Stimulated activated CD4-positive, alpha-beta T cell treated with anti-CD3 and anti-CD28 coated beads, Interleukin-1b, Interleukin-23, amount 100 ng/mL, for 48 hours (primary cell): Measurements from ENCODE around the gene CFAP46.
"Not testable (repeated sequence)": the region's sequence is repeated elsewhere in the genome, so short reads cannot be mapped to it uniquely, and the experiment has no call there.

Experiments used
- DNase-seq: peaks from one replicate; pipeline ENCODE4 v3.0.0-alpha.2; 2020

The CFAP46 gene

DNA sequence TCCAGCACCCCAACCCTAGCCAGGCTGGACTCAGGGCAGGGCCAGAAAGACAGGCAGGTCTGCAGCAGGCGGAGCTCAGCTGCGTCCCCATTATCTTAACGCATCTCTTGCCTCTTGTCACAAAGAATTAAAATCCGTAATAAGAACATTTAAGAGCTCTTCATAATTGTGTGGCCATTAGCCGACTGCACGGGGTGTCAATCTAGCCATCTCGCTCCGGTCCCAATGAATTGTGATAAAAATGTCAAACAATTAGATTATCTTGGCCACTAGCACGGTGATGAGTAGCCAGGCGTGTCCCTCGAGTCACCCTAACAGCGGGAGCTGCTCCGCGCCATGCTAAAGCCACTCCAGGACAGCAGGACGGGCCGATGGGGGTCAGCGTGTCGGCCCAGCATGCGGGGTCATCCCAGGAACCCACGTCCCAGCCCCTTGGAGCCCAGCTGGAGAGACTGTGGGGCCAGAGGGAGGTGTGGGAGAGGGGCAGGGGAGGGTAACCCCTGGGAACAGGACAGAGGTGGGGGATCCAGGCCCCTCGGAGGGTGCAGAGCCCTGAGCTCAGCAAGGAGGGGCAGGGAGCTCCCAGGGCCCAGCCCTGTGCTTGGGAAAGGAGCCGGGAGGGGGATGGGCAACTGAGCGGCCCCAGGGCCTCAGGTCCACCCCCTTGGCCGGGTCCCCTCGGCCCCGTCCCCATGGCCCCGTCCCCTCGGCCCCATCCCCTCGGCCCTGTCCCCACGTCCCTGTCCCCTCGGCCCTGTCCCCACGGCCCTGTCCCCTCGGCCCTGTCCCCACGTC, 138.8 kb downstream of the CFAP46 start:
- DNase-seq, result no peak

DNA sequence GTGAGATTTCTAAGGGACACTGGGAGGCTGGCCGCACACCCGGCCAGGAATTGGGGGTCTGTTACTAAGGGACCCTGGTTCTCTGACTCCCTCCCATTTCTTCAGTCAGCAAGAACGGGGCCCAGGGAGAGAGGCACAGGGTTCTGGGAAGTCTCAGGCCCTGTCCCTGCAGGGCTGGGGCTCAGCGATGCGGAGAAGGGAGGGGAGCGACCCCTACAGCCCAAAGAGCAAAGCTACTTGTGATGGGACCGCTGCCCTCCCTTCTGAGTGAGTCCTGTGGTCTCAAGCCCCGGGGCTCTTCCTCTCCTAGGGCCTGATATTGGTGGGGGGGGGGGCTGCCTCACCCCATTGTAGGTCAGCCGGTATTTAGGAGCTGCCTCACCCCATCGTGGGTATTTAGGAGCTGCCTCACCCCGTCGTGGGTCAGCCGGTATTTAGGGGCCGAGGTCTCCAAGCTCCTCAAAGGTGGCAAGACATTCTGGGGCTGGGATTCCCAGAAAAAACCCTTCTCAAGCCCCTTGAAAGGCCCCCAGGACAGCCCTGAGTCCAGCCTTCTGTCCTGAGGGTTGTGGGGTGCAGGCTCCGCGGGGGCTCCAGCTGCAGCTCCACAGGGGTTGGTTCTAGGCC, 139.6 kb downstream of the CFAP46 start:
- no peak for DNase-seq

DNA sequence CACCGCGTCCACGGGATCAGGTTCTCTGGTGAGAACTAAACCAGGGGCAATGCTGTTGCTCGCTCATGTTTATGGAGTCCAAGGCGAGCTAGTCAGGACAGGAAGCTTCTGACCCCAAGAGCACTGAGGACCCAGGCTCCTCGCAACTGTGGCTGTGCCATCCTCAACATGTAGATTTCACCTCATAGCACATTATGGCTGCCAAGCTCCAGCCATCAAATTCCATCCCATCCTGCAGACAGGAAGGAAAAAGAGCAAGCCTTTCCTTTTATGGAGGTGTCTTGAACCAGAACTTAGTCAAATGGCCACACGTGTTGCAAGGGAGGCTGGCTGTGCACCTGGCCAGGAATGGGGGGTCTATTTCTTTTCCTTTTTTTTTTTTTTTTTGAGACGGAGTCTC, 140.3 kb downstream of the CFAP46 start:
- no peak for DNase-seq

DNA sequence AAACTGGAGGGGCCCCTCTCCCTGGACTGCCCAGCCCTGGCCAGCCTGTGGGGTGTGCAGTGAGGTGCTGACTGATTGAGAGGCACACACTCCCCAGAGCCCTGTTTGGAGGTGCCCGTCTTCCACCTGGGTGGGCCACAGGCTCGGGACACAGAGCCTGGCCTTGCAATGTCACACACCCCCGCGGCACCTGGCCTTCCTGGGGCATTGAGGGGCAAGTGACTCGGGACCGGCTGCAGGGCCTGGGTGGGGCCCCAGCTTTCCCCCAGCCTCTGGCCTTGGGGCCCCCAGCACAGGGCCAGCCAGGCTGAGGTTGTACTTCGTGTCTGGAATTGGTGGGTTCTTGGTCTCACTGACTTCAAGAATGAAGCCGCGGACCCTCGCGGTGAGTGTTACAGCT, 142.5 kb downstream of the CFAP46 start:
- DNase-seq, result no peak

GRCh38 chr10:132798876-132799275, 143.5 kb downstream of the CFAP46 start:
- no peak for DNase-seq

DNA sequence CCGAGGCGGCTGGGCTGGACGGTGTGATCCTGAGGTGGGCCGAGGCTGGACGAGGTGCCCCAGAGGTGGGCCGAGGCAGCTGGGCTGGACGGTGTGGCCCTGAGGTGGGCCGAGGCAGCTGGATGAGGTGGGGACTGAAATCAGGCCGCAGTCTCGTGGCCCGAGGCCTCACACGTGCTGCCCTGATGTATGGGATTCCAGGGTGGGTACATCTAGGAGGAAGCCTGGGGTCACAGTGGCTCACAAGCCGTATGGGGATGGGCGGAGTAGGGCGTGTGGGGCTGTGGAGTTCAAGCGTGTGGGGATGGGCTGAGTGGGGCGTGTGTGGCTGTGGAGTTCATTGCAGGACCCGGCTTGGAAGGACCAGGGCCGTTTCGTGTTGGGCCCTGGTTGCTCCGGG, 144.0 kb downstream of the CFAP46 start:
- DNase-seq, result no peak

DNA sequence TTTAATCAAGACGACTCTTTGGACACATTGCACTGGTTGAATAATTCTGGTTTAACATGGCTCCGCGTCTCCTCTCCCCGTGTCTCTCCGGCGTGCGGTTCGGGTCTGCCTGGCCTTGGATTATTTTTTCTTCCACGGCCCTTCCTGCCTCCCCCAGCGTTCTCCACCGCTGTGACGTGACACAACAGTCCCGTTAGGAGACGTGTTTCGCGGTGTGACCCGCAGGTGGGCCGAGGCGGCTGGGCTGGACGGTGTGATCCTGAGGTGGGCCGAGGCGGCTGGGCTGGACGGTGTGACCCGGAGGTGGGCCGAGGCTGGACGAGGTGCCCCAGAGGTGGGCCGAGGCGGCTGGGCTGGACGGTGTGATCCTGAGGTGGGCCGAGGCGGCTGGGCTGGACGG, 144.4 kb downstream of the CFAP46 start:
- not testable (repeated sequence) for DNase-seq

GRCh38 chr10:132796846-132797245, 145.5 kb downstream of the CFAP46 start:
- no peak for DNase-seq

DNA sequence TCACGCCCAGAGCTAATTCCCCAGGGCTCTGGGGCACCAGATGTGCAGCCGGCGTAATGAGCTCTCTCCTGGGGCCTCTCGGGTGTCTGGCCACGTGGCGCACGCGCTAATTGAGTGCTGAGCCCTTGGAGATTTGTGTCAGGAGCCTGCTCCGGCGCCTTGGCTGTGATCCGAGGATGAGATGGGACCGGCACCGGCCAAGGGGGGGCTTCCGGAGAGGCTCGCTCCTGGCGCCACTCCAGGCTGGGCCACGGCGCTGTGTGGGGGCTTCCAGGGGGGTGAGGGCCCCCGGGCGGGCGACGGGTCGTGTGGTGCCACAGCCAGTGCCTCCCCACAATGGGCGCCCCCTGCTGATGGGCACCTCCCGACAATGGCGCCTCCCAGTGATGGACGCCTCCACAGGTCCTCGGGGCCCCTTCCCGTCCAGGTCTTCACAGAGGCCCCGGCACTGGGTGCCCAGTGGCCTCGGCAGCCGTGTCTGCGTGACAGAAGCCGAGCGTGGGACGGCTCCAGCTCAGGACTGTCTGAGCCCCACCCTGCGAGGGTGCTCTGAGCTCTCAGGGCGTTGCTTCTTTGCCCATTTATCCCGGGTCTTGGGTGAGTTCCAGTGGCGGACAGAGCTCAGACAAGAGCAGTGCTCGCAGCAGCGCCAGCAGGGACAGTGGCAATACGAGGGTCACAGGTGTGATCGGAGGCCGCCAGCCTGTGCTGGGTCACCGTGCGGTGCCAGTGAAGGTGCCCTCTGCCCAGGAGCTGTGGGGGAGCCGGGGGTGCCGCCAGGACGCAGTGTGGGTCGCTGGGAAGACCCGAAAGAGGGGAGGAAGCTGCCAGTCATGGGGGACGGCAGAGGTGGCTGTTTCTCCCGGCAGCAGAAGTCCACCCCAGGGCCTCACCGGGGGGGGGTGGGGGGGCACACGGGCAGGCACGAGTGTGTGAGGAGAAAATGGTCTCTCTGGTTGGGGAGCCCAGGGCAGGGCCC, 148.2 kb downstream of the CFAP46 start:
- DNase-seq, result no peak

GRCh38 chr10:132793213-132793612, 149.2 kb downstream of the CFAP46 start:
- no peak for DNase-seq

- no peak for DNase-seq
These were observed 149.6 kb downstream of the CFAP46 start for GRCh38 chr10:132792796-132793195.

DNA sequence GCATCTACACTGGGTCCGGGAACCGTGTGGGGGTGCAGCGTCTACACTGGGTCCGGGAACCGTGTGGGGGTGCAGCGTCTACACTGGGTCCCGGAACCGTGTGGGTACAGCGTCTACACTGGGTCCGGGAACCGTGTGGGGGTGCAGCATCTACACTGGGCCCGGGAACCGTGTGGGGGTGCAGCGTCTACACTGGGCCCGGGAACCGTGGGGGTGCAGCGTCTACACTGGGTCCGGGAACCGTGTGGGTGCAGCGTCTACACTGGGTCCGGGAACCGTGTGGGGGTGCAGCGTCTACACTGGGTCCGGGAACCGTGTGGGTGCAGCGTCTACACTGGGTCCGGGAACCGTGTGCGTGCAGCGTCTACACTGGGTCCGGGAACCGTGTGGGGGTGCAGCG, 150.3 kb downstream of the CFAP46 start:
- not testable (repeated sequence) for DNase-seq

- no peak for DNase-seq
These were observed 151.2 kb downstream of the CFAP46 start for GRCh38 chr10:132790934-132791829.

- DNase-seq, result no peak
These were observed 151.9 kb downstream of the CFAP46 start for GRCh38 chr10:132790470-132790869.

DNA sequence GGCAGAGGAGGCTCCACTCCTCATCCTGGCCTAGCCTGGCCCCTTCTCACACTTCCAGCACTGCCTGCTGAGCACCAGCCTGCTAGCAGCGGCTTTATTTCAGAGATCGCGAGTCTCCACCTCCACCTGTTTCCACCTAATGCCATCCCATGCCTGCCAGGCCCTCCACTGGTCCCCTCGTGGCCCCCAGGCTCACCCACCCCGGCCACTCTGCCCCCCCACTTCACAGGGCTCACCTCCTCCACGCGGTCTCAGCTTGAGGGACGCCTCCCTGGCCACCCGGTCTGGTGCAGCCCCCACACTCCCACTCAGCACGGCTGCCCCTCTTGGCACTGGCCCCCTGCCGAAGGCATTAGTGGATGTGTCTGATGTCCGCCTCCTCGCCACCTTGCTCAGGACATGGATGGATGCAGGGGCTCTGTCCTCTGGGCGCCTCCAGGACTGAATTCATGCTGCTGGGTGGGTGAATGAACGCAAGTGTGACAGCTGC, 152.7 kb downstream of the CFAP46 start:
- DNase-seq, result no peak

GRCh38 chr10:132788831-132789219, 153.5 kb downstream of the CFAP46 start:
- DNase-seq, result no peak

GRCh38 chr10:132788180-132788830, 154.1 kb downstream of the CFAP46 start:
- DNase-seq, result no peak

- DNase-seq, result peak; percentile 20
These were observed 154.7 kb downstream of the CFAP46 start for GRCh38 chr10:132787495-132788179.

DNA sequence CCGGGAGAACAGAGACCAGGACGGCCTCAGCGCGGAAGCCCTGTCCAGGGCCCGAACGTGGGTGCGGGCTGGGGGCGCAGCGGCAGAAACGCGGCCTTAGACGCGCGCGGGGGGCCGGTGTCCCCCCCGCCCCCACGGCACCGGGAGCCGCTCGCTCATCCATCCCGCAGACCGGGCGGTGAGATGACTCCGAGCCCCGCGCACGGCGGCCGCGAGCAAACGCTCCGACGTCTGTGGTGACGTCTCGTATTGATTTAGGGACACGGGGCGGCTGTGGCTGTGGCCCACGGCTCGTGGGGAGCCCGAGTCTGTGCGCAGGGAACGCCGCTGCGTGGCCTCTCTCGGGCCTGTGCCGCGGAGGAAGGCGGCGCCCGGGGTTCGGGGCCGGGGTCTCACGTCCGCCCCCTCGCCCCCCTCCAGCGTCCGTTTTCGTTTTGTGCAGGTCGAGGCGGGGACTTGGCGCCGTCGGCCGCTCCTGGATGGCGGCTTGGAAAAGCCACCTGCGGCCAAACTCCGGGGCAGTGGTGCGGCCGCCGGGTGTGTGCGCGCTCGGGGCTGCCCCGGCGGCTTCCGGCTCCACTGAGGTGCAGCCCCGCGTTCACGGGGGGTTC, 155.4 kb downstream of the CFAP46 start:
- DNase-seq, result no peak

- DNase-seq, result no peak
These were observed 155.9 kb downstream of the CFAP46 start for GRCh38 chr10:132786476-132786883.
